Tibial nerve (tissue), 3 donors: ENCODE data around the gene MLLT6.

Experiments
- CTCF ChIP-seq, 5 experiments: fragments of 200-600 bp in 3 of 5; fragments of 450-650 bp in 2 of 5; sonication (generic) in 3 of 5; IDR thresholded peaks; one replicate each; pipeline ENCODE4 v1.5.1; 2016 to 2019; ENCODE audit warnings: antibody characterized with exemption in 5 of 5, mild to moderate bottlenecking in 3 of 5, moderate library complexity in 2 of 5
- POLR2A ChIP-seq, 2 donors: fragments of 450-650 bp; IDR thresholded peaks; one replicate each; pipeline ENCODE4 v1.6.1; 2017; ENCODE audit warnings: antibody characterized with exemption in 2 of 2, mild to moderate bottlenecking in 2 of 2, moderate library complexity in 2 of 2

DNA sequence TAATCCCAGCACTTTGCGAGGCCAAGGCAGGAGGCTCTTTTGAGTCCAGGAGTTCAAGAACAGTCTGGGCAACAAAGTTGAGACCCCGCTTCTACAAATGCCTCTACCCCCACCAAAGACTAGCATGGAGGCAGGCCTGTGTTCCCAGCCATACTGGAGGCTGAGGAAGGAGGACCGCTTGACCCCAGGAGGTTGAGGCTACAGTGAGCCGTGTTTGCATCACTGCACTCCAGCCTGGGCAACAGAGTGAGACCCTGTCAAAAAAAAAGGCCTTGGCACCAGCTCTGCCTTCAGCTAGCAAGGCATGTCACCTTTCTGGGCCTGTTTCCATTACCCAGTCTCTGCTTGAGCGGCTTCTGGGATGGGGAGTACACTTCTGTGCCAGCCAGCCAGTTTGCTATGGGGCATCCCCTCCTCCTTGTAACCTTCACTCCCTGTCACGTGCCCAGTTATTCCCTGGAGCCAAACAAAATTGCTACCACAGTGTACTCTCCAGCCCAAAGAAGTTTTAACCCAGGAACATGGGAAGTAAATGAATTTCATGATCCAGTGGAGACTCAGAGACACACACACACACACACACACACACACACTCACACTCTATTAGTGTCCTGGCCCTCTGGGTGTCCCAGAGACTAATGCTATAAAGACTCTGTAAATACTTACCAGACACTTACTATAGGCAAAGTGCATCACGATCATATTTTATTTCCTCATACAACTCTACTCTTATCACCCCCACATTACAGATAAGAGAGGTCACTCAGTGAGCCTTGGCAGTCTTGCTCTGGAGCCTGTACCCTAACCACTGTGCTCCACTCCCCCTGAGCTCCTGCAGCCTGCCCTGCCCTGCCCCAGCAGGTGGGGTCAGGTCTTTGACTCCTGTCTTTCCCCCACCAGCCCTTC is 27.6 kb downstream of the MLLT6 start:
- TF ChIP-seq POLR2A (IDR thresholded peaks at IDR 0.05) (no peak), CTCF (IDR thresholded peaks at IDR 0.05) (no peak)
